ENCODE measurements around the gene GPR39.

DNA sequence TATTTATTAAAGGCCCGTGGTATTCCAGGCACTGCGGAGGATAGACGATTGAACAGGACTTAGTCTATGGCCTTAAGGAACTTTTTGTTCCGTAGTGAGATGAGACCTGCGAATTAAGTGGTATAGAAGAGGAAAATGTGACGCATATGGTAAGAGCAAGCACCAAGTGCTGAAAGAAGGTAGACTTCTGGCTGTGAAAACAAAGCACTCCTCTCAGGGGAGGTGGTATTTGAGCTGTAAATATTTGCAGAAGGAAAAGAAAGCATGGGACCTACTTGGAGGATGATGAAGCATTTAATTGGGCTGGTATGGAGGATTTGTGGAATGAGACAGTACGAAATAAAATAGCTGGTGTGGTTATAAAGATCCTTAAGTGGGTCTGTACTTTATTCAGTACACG, 62.5 kb downstream of the GPR39 start:
- TF ChIP-seq, protein P1, sequence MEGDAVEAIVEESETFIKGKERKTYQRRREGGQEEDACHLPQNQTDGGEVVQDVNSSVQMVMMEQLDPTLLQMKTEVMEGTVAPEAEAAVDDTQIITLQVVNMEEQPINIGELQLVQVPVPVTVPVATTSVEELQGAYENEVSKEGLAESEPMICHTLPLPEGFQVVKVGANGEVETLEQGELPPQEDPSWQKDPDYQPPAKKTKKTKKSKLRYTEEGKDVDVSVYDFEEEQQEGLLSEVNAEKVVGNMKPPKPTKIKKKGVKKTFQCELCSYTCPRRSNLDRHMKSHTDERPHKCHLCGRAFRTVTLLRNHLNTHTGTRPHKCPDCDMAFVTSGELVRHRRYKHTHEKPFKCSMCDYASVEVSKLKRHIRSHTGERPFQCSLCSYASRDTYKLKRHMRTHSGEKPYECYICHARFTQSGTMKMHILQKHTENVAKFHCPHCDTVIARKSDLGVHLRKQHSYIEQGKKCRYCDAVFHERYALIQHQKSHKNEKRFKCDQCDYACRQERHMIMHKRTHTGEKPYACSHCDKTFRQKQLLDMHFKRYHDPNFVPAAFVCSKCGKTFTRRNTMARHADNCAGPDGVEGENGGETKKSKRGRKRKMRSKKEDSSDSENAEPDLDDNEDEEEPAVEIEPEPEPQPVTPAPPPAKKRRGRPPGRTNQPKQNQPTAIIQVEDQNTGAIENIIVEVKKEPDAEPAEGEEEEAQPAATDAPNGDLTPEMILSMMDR (IDR thresholded peaks at IDR 0.05; ENCODE audit: insufficient read depth, low read length, poor library complexity, severe bottlenecking): no peak
- no peak for TF ChIP-seq EZH2phosphoT487 (conservative IDR thresholded peaks at IDR 0.05; ENCODE audit: low read length)
